ENCODE measurements around the gene CWC27. TPM values are rescaled to one million over a fixed set of nuclear protein-coding genes. Genes with fewer than 3 reads are reported as not detected.
A peak's percentile ranks its signal among the peaks of the same experiment; 100 is the strongest.

Gene CWC27
- polyA plus RNA-seq, 1 donor: 20.8 TPM

DNA sequence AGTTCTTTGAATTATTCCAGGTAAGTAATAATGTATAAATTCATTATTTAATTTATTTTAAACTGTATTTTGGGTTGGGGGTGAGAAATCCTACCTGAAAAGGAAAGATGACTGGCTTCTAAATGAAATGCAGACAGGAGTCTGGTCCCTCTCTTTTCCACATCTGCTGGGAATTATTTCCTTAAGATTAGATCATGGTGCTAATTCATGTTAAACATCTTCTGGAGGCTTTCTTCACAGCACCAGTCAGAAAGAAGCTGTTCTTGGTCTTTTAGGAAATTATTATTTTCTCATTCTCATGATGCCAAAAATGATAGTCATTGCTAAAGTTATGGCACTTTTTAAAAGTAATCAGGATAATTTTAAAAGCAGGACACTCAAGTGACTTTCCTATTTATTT is 254.2 kb downstream of the CWC27 start:
- no peak overlapping the region for H3K27ac ChIP-seq (ENCODE audit: low read length)
- no peak for DNase-seq
- H3K27me3 ChIP-seq (ENCODE audit: control insufficient read depth, insufficient read depth, low read length): no peaks in the 10 kb centered on the region
- no peaks in the 10 kb centered on the region for H3K36me3 ChIP-seq (ENCODE audit: control insufficient read depth, insufficient read depth, low read length)
- no peak overlapping the region for H3K4me3 ChIP-seq (ENCODE audit: low read length)
- no peaks in the 10 kb centered on the region for H3K4me1 ChIP-seq (ENCODE audit: control insufficient read depth, insufficient read depth, low read length)
- no peaks in the 10 kb centered on the region for H3K9me3 ChIP-seq (ENCODE audit: control insufficient read depth, low read depth, low read length)

- Histone ChIP-seq H3K4me1 (ENCODE audit: control insufficient read depth, insufficient read depth, low read length) (no peaks in the 10 kb centered on the region), H3K9me3 (ENCODE audit: control insufficient read depth, low read depth, low read length) (no peaks in the 10 kb centered on the region), H3K36me3 (ENCODE audit: control insufficient read depth, insufficient read depth, low read length) (no peaks in the 10 kb centered on the region), H3K4me3 (ENCODE audit: low read length) (no peak overlapping the region), H3K27me3 (ENCODE audit: control insufficient read depth, insufficient read depth, low read length) (no peaks in the 10 kb centered on the region), H3K27ac (ENCODE audit: low read length) (no peak overlapping the region)
- DNase-seq: no peak
- whole genome bisulfite sequencing (ENCODE audit: insufficient coverage, low lambda C conversion rate): 100% methylated on average over 1 of the region's 1 CpG
Observed at GRCh38 chr5:65024681-65025080, 256.0 kb downstream of the CWC27 start.

- no peak overlapping the region for H3K27ac ChIP-seq (ENCODE audit: low read length)
- 70% methylated on average over 2 of the region's 3 CpGs for WGBS (ENCODE audit: insufficient coverage, low lambda C conversion rate)
- H3K27me3 ChIP-seq (ENCODE audit: control insufficient read depth, insufficient read depth, low read length): no peaks in the 10 kb centered on the region
- no peaks in the 10 kb centered on the region for H3K4me1 ChIP-seq (ENCODE audit: control insufficient read depth, insufficient read depth, low read length)
- H3K4me3 ChIP-seq (ENCODE audit: low read length): no peak overlapping the region
- no peaks in the 10 kb centered on the region for H3K9me3 ChIP-seq (ENCODE audit: control insufficient read depth, low read depth, low read length)
- no peaks in the 10 kb centered on the region for H3K36me3 ChIP-seq (ENCODE audit: control insufficient read depth, insufficient read depth, low read length)
- DNase-seq: no peak
Observed at GRCh38 chr5:65026816-65027548, 258.3 kb downstream of the CWC27 start.

GRCh38 chr5:65029178-65029577 is 260.4 kb downstream of the CWC27 start:
- Histone ChIP-seq H3K27ac (ENCODE audit: low read length) (no peak overlapping the region), H3K9me3 (ENCODE audit: control insufficient read depth, low read depth, low read length) (no peaks in the 10 kb centered on the region), H3K4me1 (ENCODE audit: control insufficient read depth, insufficient read depth, low read length) (no peaks in the 10 kb centered on the region), H3K4me3 (ENCODE audit: low read length) (no peak overlapping the region), H3K27me3 (ENCODE audit: control insufficient read depth, insufficient read depth, low read length) (no peaks in the 10 kb centered on the region), H3K36me3 (ENCODE audit: control insufficient read depth, insufficient read depth, low read length) (no peaks in the 10 kb centered on the region)
- WGBS (ENCODE audit: insufficient coverage, low lambda C conversion rate): 100% methylated on average over 1 of the region's 1 CpG
- DNase-seq: no peak

DNA sequence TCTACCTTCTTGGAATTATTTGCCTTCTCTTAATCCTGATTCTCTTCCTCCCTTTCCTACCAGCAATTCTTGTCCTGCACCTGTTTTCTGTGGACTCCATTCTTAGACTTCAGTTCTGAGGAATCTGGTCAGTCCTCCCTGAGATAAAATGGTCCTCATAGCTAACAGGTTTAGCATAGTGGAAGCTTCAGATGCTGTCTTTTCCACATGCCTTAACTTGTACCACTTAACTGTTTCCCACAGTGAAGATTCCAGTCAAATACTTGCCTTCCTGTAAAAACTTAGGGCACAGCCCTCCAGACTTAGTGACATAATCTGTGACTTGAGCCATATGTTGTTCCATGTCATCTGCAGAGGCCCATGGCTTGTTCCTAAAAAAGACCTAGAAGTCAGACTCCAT is 261.3 kb downstream of the CWC27 start:
- DNase-seq: no peak
- no peak overlapping the region for H3K4me3 ChIP-seq (ENCODE audit: low read length)
- peaks cover 4% of the 10 kb centered on the region for H3K4me1 ChIP-seq (ENCODE audit: control insufficient read depth, insufficient read depth, low read length)
- no peaks in the 10 kb centered on the region for H3K27me3 ChIP-seq (ENCODE audit: control insufficient read depth, insufficient read depth, low read length)
- no peaks in the 10 kb centered on the region for H3K9me3 ChIP-seq (ENCODE audit: control insufficient read depth, low read depth, low read length)
- no peaks in the 10 kb centered on the region for H3K36me3 ChIP-seq (ENCODE audit: control insufficient read depth, insufficient read depth, low read length)
- no peak overlapping the region for H3K27ac ChIP-seq (ENCODE audit: low read length)

DNA sequence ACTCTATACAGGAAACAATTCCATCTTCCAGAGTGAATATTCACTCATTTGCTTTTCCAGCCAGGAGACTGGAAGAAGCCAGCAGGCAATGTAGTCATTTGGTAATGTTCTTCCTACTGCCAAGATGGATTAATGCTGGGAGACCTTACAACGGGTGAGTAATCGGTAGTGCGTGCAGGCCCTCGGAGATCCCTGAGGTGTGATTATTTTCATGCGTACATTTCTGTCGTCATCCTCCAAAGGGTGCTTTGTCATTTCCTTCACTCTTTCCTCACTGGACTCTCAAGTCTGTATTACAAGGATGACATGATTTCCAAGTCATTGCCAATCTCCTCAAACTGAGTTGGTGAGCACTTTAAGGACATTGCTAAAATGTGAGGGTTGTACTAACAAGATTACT is 263.5 kb downstream of the CWC27 start:
- Histone ChIP-seq H3K4me1 (ENCODE audit: control insufficient read depth, insufficient read depth, low read length) (peaks cover 5% of the 10 kb centered on the region), H3K27me3 (ENCODE audit: control insufficient read depth, insufficient read depth, low read length) (no peaks in the 10 kb centered on the region), H3K36me3 (ENCODE audit: control insufficient read depth, insufficient read depth, low read length) (no peaks in the 10 kb centered on the region), H3K27ac (ENCODE audit: low read length) (no peak overlapping the region), H3K9me3 (ENCODE audit: control insufficient read depth, low read depth, low read length) (no peaks in the 10 kb centered on the region), H3K4me3 (ENCODE audit: low read length) (no peak overlapping the region)
- DNase-seq: no peak
- no CpG with 5 or more reads among the region's 6 CpGs for WGBS (ENCODE audit: insufficient coverage, low lambda C conversion rate)

DNA sequence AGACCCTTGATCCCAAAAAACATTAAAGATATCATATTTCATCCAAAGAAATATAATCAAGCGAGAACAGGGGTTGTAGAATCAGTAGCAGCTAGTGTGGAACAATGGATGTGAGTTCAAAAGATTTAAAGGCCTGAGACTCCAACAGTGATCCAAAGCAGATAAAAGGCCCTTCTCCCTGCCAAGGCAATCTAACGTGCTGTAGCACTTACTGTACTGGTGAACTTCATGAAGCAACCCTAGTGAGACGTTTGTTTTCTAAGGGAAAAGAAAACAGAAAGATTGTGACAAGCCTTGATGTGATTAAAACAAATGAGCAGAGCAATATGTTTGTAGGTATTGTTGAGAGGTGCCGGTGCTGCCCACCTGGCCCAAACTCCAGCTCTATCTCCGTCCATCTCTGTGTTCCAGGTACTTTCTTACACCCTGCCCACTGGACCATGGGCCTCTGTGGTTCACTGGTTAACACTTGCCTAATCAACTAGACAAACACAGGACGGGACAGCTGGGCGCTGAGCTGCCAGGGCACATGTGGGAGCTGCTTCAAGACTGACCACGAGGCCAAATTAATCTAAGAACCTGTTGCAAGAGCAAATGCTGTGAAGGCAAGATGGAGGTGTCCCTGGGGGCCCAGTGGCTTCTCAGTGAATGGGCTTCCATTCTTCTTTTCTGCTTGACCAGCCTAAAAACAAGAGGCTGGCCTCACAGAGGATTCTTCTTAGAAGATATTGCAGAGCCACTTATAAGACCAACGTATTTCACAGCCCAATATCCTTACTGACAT is 265.5 kb downstream of the CWC27 start:
- H3K27ac ChIP-seq (ENCODE audit: low read length): no peak overlapping the region

DNA sequence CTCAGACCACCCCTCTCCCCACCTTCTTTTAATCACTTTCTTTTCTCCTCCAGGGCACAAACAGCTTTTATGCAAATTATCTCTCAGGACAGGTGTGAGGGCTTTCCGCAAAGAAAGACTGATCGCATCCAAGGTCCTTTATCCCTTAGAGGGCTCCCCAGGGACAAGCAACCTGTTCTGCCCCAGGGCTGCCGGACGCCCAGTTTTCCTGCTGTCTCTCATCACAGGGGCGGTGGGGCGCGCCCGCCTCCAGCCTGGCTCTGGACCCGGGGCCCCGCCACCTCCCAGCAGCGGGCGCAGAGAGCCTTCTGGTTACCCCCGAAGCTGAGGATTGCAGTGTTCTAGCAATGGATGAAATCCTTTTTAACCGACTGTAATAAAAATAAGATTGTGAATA is 266.1 kb downstream of the CWC27 start:
- H3K9me3 ChIP-seq (ENCODE audit: control insufficient read depth, low read depth, low read length): no peaks in the 10 kb centered on the region
- no peaks in the 10 kb centered on the region for H3K36me3 ChIP-seq (ENCODE audit: control insufficient read depth, insufficient read depth, low read length)
- H3K4me1 ChIP-seq (ENCODE audit: control insufficient read depth, insufficient read depth, low read length): peaks cover 5% of the 10 kb centered on the region
- no peaks in the 10 kb centered on the region for H3K27me3 ChIP-seq (ENCODE audit: control insufficient read depth, insufficient read depth, low read length)
- H3K27ac ChIP-seq (ENCODE audit: low read length): peak overlapping the region; percentile 83
- WGBS (ENCODE audit: insufficient coverage, low lambda C conversion rate): no CpG with 5 or more reads among the region's 14 CpGs
- H3K4me3 ChIP-seq (ENCODE audit: low read length): peak overlapping the region; percentile 68
- peak in 1 of 2 donors; percentile 8 for DNase-seq

More for the DNA sequence above, 265.5 kb downstream of the CWC27 start:
- no peaks in the 10 kb centered on the region for H3K9me3 ChIP-seq (ENCODE audit: control insufficient read depth, low read depth, low read length)
- WGBS (ENCODE audit: insufficient coverage, low lambda C conversion rate): 100% methylated on average over 2 of the region's 9 CpGs
- DNase-seq: peak in 1 of 2 donors; percentile 9
- H3K4me3 ChIP-seq (ENCODE audit: low read length): no peak overlapping the region
- no peaks in the 10 kb centered on the region for H3K27me3 ChIP-seq (ENCODE audit: control insufficient read depth, insufficient read depth, low read length)
- H3K4me1 ChIP-seq (ENCODE audit: control insufficient read depth, insufficient read depth, low read length): peaks cover 5% of the 10 kb centered on the region
- no peaks in the 10 kb centered on the region for H3K36me3 ChIP-seq (ENCODE audit: control insufficient read depth, insufficient read depth, low read length)

GRCh38 chr5:65035211-65036206 is 266.8 kb downstream of the CWC27 start:
- Histone ChIP-seq H3K27ac (ENCODE audit: low read length) (peak overlapping the region; percentile 83), H3K4me1 (ENCODE audit: control insufficient read depth, insufficient read depth, low read length) (peaks cover 5% of the 10 kb centered on the region), H3K36me3 (ENCODE audit: control insufficient read depth, insufficient read depth, low read length) (no peaks in the 10 kb centered on the region), H3K27me3 (ENCODE audit: control insufficient read depth, insufficient read depth, low read length) (no peaks in the 10 kb centered on the region), H3K4me3 (ENCODE audit: low read length) (peak overlapping the region; percentile 68), H3K9me3 (ENCODE audit: control insufficient read depth, low read depth, low read length) (no peaks in the 10 kb centered on the region)
- DNase-seq: peak; percentile 86 to 95
- WGBS (ENCODE audit: insufficient coverage, low lambda C conversion rate): 7% methylated on average over 2 of the region's 68 CpGs

Measured in large intestine (tissue), 3 donors.